GM21717 (cell line): ENCODE results near the gene HS3ST6.
"Not testable (repeated sequence)": the region's sequence is repeated elsewhere in the genome, so short reads cannot be mapped to it uniquely, and the experiment has no call there.

Source experiments
- ATAC-seq: cut with Tn5 transposase; IDR thresholded peaks from one replicate; pipeline ENCODE4 v1.9.1; 2021; ENCODE audit warnings: mild to moderate bottlenecking, moderate library complexity; ENCODE audit not compliant: unreplicated experiment

HS3ST6 gene

GRCh38 chr16:1884155-1884760, 34.0 kb downstream of the HS3ST6 start:
- ATAC-seq = no peak

GRCh38 chr16:1881172-1881571, 37.0 kb downstream of the HS3ST6 start:
- ATAC-seq = not testable (repeated sequence)

GRCh38 chr16:1879477-1879876, 38.7 kb downstream of the HS3ST6 start:
- ATAC-seq = no peak

GRCh38 chr16:1878256-1878655, 40.0 kb downstream of the HS3ST6 start:
- no peak for ATAC-seq

GRCh38 chr16:1877804-1878203, 40.4 kb downstream of the HS3ST6 start:
- ATAC-seq = no peak

- ATAC-seq = no peak
Measured at GRCh38 chr16:1877089-1877488, 41.1 kb downstream of the HS3ST6 start.

- no peak for ATAC-seq
Measured at GRCh38 chr16:1876468-1876867, 41.7 kb downstream of the HS3ST6 start.

- not testable (repeated sequence) for ATAC-seq
Measured at GRCh38 chr16:1876066-1876465, 42.1 kb downstream of the HS3ST6 start.

- no peak for ATAC-seq
Measured at GRCh38 chr16:1874854-1875253, 43.4 kb downstream of the HS3ST6 start.

- no peak for ATAC-seq
Measured at GRCh38 chr16:1871974-1872635, 46.1 kb downstream of the HS3ST6 start, which contains the start of gene MEIOB. Gene MEIOB, minus strand, starts transcription at chr16:1872164. Its CDS starts 3,989 bp downstream, at chr16:1868175.

- ATAC-seq = no peak
Measured at GRCh38 chr16:1870365-1871082, 47.7 kb downstream of the HS3ST6 start.

- ATAC-seq = no peak
Measured at GRCh38 chr16:1865902-1866690, 52.1 kb downstream of the HS3ST6 start.

- ATAC-seq = no peak
Measured at GRCh38 chr16:1863681-1864460, 54.3 kb downstream of the HS3ST6 start.

- no peak for ATAC-seq
Measured at GRCh38 chr16:1862394-1862793, 55.8 kb downstream of the HS3ST6 start.

- no peak for ATAC-seq
Measured at GRCh38 chr16:1861730-1862129, 56.5 kb downstream of the HS3ST6 start.
